TTC549 (cell line): ENCODE measurements around the gene ZC3H12C.

ENCODE experiments used
- FAIRE-seq: peaks from 2 replicates; lab custom pipeline; 2012; peaks lifted over from hg19 to GRCh38; lab: Jason Lieb, UNC

ZC3H12C gene

DNA sequence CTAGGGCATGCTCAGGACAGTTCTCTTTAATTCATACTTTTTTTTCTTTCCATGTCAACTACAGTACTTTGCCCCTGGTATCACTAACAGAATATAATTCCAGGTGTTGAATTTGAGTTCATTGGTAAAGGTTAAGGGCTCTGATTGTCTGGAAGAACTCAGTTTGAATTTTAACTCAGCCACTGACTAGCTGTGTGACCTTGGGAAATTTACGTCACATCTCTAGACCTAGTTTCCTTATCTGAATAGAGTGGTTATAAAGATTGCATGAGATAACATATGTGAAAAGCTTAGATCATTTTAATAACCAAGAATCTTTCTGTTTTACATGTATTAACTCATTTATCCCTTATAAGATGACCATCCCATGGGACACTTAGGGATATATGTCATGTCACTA, 15.8 kb upstream of the ZC3H12C start:
- no peak for FAIRE-seq

DNA sequence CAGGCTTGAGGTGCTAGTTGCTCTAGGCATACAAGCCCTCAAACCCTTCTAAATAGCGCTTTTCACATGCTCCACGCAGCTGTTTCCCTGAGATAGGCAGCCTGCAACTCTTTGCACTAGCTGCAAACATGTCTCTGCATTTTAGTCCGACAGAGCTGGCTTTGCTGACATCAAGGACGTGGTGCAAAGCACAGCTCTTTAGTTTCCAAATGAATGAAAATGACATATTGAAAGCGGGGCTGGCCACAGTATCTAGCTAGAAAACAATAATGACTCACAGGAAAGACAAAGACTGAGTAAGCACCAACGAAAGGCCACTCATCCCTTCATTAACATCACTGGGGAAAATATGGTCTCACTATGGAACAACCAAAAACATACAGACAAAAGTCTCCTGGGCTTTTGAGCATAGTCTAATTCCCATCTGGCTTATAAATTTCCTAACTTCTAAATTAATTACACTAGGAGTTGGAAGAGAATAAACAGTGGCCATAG, 15.3 kb upstream of the ZC3H12C start:
- FAIRE-seq, result no peak

DNA sequence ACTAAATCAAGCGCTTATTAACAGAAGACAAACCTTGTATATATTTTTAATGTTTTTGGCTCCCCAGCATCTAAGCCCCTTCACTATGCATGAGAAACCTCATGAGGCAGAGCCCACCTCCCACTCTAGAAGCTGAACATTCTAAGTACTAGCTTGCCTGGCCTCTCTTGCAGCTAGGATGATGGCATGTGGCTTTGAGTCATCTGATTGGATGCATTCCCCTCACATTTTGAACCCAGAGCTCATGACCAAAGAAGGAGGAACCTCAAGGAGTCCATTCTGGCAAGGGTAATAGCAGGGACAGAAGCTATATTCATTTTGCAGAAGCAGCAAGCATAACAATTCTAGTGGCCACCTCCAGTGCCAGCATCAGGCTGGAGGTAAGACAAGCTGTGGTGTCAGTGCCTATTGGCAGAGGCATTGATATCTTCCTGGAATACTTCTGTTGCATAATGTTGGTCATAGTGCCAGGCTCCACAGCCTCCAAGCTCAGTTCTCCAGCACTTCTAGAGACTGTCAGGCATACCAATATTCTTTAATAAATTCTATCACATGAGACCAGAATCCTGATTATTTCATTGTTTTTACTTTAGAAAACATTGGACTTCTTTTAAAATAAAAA, 14.2 kb upstream of the ZC3H12C start:
- no peak for FAIRE-seq

DNA sequence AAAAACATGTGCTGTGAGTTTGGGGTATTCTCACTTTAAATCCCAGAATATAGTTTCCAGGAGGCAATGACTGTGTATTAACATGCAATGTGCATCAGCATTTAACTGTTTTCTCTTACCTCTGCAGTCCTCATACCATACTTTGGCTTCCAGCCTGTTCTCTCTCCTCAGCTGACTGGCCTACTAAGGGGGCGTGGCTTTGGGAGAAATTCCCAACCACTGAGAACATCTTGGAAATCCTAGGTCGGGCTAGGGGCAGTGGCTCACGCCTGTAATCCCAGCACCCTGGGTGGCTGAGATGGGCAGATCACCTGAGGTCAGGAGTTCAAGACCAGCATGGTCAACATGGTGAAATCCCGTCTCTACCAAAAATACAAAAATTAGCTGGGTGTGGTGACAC, 13.5 kb upstream of the ZC3H12C start:
- no peak for FAIRE-seq

DNA sequence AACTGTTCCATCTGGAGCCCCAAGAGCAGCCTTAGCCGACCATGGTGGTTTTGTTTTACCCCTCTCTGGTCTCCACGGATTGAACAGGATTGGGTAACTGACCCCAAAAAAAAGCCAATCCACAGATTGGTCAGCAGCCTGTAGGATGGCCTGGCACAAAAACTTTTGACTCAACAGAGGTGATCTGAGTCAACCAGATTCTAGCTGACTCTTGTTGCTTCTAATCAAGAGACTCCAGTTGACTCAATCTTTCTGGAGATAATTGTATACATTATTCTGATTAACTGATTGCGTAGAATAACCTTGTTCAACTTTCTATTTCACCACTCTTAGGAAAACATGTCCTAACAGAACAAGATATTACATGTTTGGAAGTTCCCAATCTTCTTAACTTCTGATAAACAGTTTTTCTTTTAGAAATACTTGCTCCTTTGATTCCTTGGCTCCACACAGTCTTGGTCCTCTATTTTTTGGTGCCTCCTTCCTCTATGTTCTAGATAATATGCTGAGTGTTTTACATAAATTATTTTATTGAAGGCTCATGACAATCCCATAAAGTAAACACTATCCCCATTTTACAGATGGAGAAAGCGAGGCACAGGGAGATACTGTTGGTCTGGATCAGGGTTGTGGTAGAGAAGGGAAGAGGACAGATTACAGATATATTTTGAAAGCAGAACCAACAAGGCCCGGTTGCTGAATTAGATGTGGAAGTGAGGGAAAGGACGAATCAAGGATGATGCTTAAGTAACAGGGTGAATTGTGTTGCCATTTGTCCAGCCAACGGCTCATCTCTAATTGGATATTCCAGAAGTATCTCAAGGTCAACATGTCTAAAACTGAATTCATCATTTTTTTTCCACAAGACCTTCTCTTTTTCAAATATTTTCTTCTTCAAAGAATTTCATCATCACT, 11.5 kb upstream of the ZC3H12C start:
- no peak for FAIRE-seq

DNA sequence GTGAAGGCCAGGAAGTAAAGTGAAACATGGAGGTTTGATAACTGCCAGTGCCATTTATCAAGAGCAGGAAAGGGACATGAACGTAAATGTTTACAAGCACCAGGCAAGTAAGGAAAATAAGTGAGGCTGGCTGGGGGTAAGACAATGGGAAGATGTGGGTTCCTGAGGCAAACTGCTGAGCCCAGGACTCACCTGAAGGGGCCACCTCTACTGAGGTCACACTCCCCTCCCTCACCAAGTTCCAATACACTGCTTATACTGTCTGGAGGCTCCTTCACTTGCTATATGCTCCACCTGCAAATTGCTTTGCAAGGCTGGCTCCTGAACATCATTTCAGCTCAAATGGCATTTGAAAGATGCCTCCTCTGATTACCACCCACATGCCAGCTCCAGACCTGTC, 10.3 kb upstream of the ZC3H12C start:
- FAIRE-seq, result no peak

DNA sequence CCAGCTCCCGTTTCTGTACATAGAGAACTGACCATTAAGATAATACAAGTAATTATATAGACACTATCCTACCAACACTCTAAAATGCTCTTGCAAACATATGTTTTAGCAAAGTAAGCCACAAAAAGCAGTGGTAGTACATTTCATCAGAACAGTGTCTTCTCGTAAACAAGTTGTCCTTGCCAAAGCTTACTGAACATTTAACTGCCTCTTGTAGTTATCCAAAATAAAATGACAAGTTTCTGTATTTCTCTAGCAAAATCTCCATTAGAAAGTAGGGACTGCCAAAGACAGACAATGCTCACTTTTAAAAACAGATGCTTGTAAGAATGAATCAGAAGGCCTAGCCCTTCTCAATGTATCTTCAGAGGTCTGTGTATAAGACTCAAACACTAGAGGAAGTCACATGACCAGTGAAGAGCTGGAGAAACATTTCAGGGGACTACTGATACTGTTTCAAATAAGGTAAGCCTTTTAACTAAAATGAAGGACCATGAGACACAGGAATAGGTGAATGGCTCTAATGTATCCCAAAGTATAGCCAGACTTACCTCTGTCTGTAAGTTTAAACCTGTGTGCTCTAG, 7.8 kb upstream of the ZC3H12C start:
- no peak for FAIRE-seq

DNA sequence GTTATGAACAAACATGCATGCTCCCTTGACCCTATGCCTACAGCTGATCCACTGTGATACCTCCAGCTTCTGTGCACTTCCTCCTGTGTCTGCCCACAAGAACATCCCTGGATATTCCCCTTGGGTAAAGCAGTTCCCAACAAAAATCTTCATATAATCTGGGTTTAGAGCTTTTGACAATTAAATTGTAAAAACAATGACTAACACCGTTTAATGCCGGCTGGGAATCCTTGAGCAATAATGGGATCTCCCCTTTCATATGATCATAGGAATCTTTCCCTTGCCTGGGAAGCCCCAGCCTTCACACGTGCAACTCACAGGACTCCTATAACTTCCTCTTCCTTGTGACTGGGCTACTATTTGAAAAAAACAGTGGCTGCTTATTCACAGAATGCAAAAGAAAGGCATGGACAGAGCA, 6.3 kb upstream of the ZC3H12C start:
- FAIRE-seq, result no peak

DNA sequence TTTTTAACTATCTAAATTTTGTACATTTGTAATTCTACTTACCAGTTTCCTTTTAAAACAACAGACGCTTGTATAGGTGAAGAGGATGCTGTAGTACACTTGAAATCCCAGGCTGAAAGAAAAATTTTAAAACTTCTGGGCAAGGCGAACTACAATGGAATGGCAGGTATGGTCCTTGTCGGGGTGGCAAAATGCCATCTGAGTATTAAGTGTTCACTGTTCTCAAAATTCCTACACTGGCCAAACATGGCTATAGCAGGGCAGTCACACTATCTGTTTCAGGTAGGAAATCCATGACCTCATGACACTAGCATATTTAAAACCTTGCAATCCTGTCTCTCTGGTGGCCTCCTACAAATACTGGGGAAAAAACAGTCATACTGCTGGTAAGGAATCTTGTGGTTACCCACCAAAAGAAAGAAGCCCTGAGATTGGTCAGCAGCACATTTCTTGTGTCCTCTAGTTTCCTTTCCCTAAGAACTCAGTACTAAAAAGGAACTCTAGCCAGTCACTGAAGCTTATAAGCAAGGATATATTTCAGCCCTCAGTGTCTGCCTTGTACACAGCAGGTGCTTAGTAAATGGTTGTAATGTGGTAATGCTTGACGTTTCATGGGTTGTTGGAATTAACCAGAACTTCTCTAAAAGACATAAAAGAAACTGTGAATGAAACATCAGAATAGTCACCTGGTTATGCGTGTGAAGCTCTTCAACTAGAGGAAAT, 5.2 kb upstream of the ZC3H12C start:
- no peak for FAIRE-seq

DNA sequence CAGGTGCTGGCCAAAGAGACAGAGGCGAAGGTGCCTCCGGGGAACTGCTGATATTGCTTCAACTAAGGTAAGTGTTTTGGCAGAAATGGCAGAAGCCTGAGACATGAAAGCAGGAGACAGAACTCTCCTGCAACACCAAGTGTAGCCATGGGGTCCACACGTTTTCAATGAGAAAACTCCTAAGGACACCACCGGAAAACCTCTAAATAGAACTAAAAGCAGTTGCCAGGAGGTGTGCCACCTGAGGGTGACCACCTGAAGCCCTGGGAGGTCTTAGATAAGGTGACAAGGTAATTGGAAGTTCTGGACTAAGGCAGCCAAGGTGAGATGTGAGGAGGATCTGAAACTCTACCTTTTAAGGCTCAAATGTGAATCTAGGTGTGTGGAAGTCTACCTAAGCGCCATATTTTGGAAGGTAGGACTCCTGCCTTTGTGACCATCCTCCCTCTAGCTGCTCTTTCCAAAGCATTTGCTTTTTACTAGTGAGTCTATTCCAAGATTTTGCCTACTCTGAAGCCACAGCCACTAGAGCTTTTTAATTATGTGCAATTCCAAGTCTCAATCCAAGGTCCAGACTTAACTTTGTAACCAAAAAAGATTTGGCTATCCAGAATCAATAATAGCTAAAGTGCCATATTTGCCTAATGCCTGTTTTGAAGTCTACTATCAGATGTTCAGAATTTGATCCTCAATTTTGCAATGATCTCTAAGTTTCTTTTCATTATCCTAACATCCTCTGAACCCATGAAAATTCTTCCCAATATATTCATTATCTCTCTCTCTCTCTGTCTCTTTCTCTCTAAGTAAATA, 4.5 kb upstream of the ZC3H12C start:
- no peak for FAIRE-seq

DNA sequence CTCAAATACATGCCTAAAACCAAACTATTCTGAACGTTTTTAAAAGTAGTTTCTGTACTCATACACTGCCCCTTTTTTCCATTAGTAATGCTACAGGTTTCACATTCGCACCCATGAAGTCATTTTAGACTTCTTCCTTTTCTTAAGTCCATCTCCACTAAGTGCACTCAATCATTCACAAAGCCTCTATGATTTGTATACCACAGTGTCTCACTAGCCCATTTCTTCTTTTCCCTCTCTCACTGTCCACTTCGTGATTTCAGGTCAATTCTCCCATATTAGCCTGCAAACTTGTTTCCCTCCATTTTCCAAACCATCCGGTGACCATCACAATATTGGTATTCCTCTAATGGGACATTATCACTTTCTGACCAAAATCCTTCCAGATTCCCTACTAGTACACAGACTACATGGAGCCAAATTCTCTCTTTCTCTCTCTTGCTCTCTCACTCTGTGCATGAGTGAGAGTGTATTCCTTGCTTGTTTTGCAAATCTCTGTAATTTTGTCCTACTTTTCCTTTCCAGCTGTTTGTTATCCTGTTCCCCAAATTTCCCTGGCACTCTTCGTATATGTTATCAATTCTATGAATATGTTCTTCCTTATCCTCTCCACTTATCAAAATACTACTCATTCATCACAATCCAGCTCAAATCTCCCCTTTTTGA, 3.4 kb upstream of the ZC3H12C start:
- no peak for FAIRE-seq

DNA sequence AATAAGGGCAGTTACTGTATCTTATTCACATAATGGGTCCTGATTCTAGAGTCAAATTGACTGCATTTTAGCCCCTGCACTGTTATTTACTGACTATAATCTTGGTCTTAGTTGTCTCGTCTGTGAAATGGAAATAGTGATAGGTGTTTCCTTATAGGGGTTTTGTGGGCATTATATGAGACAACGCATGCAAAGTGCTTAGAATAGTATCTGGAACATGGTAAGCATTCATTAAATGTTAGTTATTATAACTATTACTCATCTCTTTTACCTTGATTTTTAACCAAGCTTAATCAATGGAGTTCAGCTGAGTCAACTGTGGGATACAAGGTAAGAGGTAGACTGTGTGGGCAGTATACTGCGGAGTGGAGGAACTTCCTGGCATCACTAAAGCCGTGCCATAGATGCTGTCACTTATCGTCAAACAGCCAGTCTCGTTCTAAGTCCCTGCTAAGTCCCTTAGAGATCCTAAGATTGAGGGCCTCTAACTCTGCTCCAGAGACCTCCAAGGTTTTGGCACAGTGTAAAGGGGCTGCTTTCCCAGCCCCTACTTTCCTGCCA, 2.6 kb upstream of the ZC3H12C start:
- no peak for FAIRE-seq

DNA sequence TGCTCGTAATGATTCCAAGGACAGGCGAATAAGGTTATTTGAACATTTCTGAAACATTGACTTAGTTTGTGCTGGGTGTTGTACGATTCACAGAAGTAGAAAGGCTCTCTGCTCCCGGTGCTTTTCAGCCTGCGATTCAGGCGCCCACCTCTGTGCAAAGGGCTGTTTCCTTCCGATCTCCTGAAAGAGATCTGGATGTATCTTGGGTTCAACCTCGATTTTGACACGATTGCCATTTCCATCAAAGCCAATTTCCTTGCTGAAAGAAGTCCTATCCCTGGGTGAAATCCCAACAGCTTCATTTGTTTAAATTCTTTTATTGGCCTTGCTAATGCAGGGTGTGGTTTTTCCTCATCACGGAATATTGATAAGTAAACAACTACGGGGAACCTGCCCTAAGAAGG, 1.1 kb upstream of the ZC3H12C start:
- no peak for FAIRE-seq

DNA sequence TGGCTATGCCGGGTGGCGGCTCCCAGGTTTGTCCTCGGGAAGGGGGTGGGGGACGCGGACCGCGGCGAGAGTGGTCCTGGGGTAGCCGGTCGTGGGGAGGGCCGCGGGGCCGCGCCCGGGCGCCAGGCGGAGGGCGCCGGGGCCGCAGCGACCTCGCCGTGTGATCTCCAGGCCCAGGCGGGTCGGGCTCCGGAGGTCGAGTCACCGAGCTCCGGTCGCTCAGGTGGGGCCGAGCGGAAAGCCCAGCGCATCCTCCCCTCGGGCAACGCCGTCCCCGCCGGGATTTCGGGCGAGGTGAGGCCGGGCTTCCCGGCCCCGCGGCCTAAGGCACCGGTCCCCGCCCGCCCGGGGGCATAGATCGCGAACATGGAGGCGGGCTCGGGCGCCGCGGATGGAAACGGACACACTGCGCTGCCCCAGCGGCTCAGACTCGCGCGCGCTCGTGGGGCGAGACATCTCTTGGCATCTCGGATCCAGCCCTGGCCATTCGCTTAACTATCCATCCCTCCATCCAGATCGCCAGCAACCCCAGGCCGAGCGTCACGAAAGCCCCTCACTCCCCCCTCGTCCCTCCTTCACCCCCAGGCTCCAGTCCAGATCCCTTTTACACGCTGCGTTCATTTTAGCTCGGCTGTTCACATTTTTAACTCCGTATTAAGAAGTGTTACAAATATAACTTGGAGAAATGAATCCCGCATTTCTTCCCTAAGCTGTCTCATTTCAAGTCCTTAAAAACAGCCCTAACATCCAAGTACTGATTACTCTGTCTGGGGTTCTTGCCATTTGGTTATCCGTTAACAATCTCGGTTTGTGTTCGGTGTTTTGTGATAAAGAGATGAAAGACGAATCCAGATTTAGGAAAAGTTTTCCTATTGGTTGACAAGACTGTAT, 460 bp downstream of the ZC3H12C start:
- no peak for FAIRE-seq

DNA sequence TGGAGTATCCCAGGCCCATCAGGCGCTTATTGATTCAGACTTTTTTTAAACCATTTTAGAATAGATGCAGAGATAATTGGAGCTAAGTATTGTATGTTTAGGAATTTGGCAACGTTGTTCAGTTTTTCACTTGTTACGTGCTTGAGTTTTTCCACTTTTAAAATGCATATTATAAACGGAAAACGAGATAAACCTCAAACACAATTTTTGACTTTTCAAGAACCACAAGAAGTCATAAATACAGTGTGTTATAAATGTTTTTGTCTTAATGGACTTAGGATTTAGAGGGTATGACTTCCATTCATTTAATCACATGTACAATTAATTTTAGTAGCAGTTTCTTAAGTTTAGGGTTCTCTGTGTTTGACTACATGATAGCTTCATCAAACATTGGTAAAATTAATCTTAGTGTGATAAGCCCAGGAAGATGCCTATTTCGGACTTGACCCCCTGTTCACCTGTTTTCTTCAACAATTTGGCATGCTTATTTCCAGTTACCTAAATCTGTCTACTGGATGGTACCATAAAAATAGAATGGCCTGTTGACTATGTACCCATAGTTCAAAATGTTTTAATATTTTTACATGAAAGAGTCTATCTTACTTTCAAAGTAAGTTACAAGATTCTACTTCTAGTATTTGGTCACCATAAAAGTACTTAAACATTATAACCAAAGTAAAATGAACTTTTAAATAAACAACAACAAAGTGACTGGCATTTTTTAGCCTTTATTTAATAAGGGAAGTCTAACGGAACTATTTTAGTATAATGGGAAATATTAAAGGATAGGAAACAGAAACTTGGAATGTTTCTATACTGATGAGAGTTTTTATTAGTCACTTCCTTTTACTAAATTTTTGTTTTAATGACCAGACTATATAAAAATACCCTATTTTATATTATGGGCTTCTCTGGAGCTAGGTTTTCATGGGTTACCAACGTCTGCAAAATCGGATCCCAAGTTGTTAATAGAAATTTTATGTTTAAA, 1.4 kb downstream of the ZC3H12C start:
- FAIRE-seq, result no peak

DNA sequence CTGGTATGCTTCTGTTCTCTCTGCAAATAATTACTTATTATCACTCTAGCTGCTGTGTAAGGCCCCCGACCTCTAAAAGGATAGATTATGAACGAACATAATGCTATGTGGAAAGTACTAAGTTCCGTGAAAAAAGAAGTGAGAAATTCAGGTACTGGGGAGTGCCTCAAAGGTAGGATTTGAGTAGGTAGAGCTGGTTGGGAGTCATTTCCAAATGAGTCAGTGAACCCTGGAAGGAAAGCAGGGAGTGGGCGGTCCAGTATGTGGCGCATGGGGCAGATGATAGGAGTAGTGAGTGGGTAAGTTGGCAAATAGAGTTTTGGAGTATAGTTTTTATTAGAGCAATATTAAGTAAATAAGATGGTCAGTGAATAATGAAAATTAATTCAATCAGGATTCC, 2.4 kb downstream of the ZC3H12C start:
- FAIRE-seq, result no peak

DNA sequence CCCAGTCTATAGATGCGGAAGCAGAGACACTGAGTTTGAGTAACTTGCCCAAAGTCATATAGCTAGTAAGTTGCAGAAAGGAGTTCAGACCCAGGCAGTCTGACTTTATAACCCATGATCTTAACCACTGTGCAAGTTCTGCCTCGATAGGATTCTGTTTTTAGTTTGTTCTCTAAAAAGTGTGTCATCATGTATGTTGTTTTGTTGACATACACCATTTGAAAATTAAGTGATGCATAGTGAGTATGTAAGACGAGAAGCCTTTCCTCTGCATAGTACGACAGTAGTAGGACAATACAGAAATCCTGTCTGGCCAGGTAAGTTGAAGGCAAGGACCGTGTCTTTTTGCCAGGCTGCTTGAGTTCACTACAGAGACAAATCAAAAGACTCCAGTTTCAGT, 3.3 kb downstream of the ZC3H12C start:
- no peak for FAIRE-seq

DNA sequence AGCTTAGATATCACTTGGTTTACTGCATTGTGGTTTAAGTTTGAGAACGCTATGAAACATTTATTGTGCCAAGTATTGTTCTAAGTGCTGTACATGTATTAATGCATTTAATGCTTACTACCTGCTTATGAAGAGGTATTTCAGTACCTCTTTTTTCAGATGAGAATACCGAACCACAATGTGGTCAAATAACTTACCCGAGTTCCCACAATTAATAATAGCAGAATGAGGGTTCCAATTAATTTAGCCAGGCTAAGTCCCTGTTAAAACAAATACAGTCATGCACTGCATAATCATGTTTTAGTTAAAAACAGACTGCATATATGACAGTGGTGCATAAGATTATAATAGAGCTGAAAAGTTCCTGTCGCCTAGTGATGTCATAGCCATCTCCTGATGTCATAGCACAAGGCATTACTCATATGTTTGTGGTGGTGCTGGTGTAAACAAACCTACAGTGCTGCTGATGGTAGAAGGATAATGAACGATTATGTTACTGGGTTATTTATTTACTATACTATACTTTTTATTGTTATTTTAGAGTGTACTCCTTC, 4.3 kb downstream of the ZC3H12C start:
- no peak for FAIRE-seq
